Right lobe of liver (tissue), 4 donors: ENCODE data around the gene NCOA3.

Source experiments
- CTCF ChIP-seq, 4 donors: fragments of 200-600 bp in 3 of 4; fragments of 450-650 bp in 1 of 4; IDR thresholded peaks; one replicate each; pipeline versions ENCODE4 v1.5.1 to v1.8.0; 2016 to 2022; ENCODE audit warnings: antibody characterized with exemption in 4 of 4, mild to moderate bottlenecking in 2 of 4
- POLR2A ChIP-seq: fragments of 450-650 bp; IDR thresholded peaks from one replicate; pipeline ENCODE4 v1.6.1; 2017; ENCODE audit warnings: antibody characterized with exemption, mild to moderate bottlenecking
- donor health status: DM: no; HTN: no; CAD: no.
- donor health status: DM: no; HTN: no; CAD: no.
- donor health status: DM: no; HTN: yes; CAD: no.

DNA sequence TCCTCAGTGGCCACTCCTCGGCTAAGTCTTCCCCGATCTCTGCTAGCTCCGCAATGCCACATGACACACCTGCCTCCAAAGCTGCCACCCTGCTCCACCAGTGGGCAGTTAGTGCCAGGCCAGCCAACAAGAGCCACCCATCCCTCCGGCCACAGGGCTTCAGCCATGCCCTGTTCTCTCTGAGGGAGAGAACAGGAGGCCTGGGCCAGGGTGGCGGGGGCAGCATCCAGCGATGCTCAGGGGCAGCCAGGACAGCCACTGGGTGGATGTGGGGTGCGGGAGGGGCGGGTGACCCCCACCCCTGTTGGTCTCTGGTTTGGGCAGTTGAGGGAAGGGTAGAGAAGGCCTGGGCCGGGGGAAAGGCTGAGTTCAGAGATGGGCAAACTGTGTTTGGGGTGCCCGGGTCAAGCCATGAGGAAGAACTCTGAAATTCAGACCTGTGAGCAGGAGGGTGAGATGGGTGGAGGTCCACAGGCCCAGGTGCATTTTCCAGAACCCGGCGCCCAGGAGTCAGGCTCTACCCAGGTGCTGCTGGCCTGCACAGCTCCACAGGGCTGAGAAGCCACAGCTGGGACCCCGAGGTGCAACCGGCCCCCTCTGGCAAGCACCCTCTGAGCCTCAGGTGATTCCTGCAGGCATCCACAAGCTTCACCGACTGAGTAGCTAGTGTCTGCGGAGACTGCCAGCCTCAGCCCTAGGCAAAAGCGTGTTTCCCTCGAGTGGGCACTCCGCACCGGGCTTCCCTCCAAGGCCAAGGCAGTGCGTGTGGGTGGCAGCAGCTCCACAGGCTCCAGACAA, 192.5 kb downstream of the NCOA3 start:
- TF ChIP-seq CTCF (IDR thresholded peaks at IDR 0.05) (no peak), POLR2A (no peak)
